ENCODE measurements around the gene ITGB8. TPM values are rescaled to one million over a fixed set of nuclear protein-coding genes. Genes with fewer than 3 reads are reported as not detected.

Gene ITGB8
- total and polyA plus RNA-seq, 4 donors, result 45.4 to 193 (median 63.0) TPM

DNA sequence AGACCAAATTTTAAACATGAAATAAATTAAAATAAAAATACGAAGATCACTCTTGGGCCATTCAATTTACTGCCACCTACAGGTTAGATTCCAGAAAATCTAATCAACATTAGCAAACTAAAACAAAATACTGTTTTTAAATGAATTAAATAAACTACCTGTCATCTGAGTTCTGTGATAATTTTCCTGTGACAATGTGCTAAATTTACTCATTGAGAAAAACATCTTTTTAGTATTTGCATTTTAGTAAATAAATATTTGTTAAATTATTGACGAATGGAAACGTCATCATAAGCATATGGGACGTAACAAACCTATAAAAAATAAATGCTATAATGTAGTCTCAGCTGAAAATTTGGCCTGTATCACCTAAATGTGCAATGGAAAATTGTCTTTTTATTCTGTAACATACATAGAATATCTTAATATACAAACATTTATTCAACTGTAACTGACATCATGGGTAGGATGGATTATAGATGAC is 72.1 kb downstream of the ITGB8 start:
- no peaks in the 10 kb centered on the region for H3K27me3 ChIP-seq (ENCODE audit: control insufficient read depth, insufficient read depth, low read length)
- H3K9me3 ChIP-seq (ENCODE audit: control insufficient read depth, insufficient read depth, low read length), result no peaks in the 10 kb centered on the region
- peak in 1 of 6 donors; percentile 24 for DNase-seq (ENCODE audit: low read depth in 4 of 6, low spot score in 6 of 6)
- H3K4me3 ChIP-seq (ENCODE audit: low read depth, low read length), result no peak overlapping the region
- WGBS (ENCODE audit: insufficient coverage), result no CpG with 5 or more reads among the region's 4 CpGs
- H3K27ac ChIP-seq (ENCODE audit: low read depth, low read length), result peak overlapping the region; percentile 21
- H3K4me1 ChIP-seq (ENCODE audit: control insufficient read depth, insufficient read depth, low read length), result peaks cover 20% of the 10 kb centered on the region
- peaks cover 3% of the 10 kb centered on the region for H3K36me3 ChIP-seq (ENCODE audit: control insufficient read depth, insufficient read depth, low read length)

DNA sequence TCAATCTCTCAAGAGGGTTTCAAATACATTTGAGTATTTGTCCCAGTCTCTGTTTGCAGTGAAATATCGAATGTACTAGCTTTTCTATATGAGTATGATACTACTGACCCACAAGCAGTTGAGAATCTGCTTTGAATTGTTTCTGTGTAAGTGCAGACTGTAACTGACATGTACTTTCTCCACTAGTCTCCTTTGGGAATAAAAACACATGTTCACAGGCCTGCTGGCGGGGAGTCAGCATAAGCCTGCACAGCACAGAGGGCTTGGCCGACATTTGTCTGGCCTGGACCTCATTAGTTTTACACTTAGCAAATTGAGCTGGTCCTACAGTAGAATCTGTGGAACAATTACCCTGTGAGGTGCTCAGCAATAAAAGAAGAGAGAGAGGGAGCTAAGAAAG is 72.6 kb downstream of the ITGB8 start:
- no peaks in the 10 kb centered on the region for H3K9me3 ChIP-seq (ENCODE audit: control insufficient read depth, insufficient read depth, low read length)
- H3K36me3 ChIP-seq (ENCODE audit: control insufficient read depth, insufficient read depth, low read length), result peaks cover 3% of the 10 kb centered on the region
- no peak overlapping the region for H3K4me3 ChIP-seq (ENCODE audit: low read depth, low read length)
- H3K27me3 ChIP-seq (ENCODE audit: control insufficient read depth, insufficient read depth, low read length), result no peaks in the 10 kb centered on the region
- H3K4me1 ChIP-seq (ENCODE audit: control insufficient read depth, insufficient read depth, low read length), result peaks cover 22% of the 10 kb centered on the region
- WGBS (ENCODE audit: insufficient coverage), result 30% methylated on average over 2 of the region's 3 CpGs
- DNase-seq (ENCODE audit: low read depth in 4 of 6, low spot score in 6 of 6), result peak in 2 of 6 donors; percentile 62 to 78
- no peak overlapping the region for H3K27ac ChIP-seq (ENCODE audit: low read depth, low read length)

DNA sequence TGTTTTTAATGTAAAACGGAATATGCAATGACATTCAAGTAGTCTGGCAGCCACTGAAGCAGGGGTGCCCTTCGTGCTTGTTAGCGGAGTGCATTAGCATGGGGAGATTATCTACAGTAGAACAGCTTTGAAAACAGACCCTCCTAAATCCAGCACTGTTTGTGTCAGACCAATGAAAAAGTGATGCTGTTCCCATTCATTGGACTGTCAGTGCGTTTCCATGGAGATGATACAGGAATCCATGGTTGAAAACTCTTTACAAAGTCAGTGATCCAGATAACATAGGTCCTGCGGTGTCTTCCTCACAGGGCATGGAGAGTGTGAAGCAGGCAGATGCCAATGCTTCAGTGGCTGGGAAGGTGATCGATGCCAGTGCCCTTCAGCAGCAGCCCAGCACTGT is 73.6 kb downstream of the ITGB8 start:
- no peak overlapping the region for H3K4me3 ChIP-seq (ENCODE audit: low read depth, low read length)
- no peaks in the 10 kb centered on the region for H3K9me3 ChIP-seq (ENCODE audit: control insufficient read depth, insufficient read depth, low read length)
- H3K27me3 ChIP-seq (ENCODE audit: control insufficient read depth, insufficient read depth, low read length), result no peaks in the 10 kb centered on the region
- H3K27ac ChIP-seq (ENCODE audit: low read depth, low read length), result no peak overlapping the region
- peaks cover 3% of the 10 kb centered on the region for H3K36me3 ChIP-seq (ENCODE audit: control insufficient read depth, insufficient read depth, low read length)
- peaks cover 22% of the 10 kb centered on the region for H3K4me1 ChIP-seq (ENCODE audit: control insufficient read depth, insufficient read depth, low read length)
- DNase-seq (ENCODE audit: low read depth in 4 of 6, low spot score in 6 of 6), result peak in 5 of 6 donors; percentile 29 to 86 (median 51)
- WGBS (ENCODE audit: insufficient coverage), result 30% methylated on average over 6 of the region's 6 CpGs

DNA sequence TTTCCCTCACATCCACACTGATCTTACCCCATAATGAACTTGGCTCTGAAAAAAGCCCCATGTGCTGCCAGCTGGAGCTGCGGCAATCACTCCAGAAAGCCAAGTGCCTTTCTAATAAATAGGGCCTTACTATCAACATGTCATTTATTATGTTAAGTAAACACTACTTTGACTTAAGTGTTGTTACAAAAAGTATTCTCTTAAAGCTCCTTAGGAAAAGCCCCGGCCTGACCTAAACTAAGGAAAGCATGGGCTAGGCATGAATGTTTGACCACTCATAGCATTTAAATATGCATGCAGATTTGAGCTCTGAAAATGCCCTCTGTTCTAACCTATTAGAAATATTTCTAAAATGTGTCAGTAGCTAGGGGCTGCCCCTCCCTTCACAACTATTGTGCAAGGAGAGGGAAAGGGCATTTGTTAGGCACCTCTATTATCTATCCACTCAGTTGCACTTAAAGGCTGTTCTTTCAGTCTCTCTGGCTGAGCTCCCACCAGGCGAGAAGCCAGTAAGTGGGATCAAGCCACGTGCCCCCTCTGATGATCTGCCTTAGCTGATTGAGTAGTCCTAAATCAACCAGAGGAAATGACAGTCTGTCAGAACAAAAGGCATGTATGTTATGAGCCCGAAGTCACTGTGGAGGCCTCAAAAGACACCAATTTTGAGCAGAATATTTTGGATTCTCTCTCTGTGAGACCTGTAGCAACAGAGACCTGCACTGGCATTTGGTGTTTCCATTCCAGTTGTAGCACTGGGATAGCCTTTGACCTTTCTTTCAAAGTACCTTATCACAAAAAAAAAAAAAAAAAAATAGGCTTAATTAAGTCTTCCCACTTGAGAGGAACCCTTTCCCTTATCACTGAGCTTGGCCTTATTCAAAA is 77.1 kb downstream of the ITGB8 start:
- DNase-seq (ENCODE audit: low read depth in 4 of 6, low spot score in 6 of 6), result peak in 2 of 6 donors; percentile 66 to 76
- no peak overlapping the region for H3K4me3 ChIP-seq (ENCODE audit: low read depth, low read length)
- peak overlapping the region; percentile 0 for H3K27ac ChIP-seq (ENCODE audit: low read depth, low read length)
- no peaks in the 10 kb centered on the region for H3K27me3 ChIP-seq (ENCODE audit: control insufficient read depth, insufficient read depth, low read length)
- no peaks in the 10 kb centered on the region for H3K9me3 ChIP-seq (ENCODE audit: control insufficient read depth, insufficient read depth, low read length)
- peaks cover 22% of the 10 kb centered on the region for H3K4me1 ChIP-seq (ENCODE audit: control insufficient read depth, insufficient read depth, low read length)
- peaks cover 3% of the 10 kb centered on the region for H3K36me3 ChIP-seq (ENCODE audit: control insufficient read depth, insufficient read depth, low read length)
- 26% methylated on average over 2 of the region's 5 CpGs for WGBS (ENCODE audit: insufficient coverage)

DNA sequence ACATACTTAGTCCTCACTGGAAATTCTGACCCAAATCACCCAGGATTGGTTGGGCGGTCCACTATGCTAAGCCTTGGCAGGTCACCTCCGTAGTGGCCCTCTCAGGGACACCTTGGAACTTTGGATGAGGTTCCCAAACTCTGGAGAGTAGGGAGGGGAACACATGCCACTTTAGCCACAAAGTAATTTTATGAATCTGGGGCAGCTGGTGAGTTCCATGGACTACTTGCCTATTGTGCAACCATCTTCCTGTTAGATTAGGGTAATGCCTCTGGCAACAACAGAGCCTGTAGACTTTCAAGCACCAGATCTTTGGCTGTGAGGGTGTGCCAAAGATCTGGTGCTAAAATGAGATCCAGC is 77.7 kb downstream of the ITGB8 start:
- no peaks in the 10 kb centered on the region for H3K27me3 ChIP-seq (ENCODE audit: control insufficient read depth, insufficient read depth, low read length)
- no peaks in the 10 kb centered on the region for H3K9me3 ChIP-seq (ENCODE audit: control insufficient read depth, insufficient read depth, low read length)
- peaks cover 3% of the 10 kb centered on the region for H3K36me3 ChIP-seq (ENCODE audit: control insufficient read depth, insufficient read depth, low read length)
- peaks cover 20% of the 10 kb centered on the region for H3K4me1 ChIP-seq (ENCODE audit: control insufficient read depth, insufficient read depth, low read length)
- H3K27ac ChIP-seq (ENCODE audit: low read depth, low read length), result no peak overlapping the region
- H3K4me3 ChIP-seq (ENCODE audit: low read depth, low read length), result no peak overlapping the region
- 83% methylated on average over 1 of the region's 2 CpGs for WGBS (ENCODE audit: insufficient coverage)
- DNase-seq (ENCODE audit: low read depth in 4 of 6, low spot score in 6 of 6), result no peak

DNA sequence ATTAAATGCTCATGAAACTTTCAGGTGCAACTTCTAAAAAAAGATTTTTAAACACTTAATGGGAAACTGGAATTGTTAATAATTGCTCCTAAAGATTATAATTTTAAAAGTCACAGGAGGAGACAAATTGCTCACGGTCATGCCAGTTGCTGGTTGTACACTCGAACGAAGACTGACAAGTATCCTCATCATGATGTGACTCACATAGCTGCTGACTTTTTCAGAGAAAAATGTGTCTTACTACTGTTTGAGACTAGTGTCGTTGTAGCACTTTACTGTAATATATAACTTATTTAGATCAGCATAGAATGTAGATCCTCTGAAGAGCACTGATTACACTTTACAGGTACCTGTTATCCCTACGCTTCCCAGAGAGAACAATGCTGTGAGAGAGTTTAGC is 79.3 kb downstream of the ITGB8 start:
- DNase-seq (ENCODE audit: low read depth in 4 of 6, low spot score in 6 of 6), result no peak
- Histone ChIP-seq H3K27me3 (ENCODE audit: control insufficient read depth, insufficient read depth, low read length) (no peaks in the 10 kb centered on the region), H3K4me1 (ENCODE audit: control insufficient read depth, insufficient read depth, low read length) (peaks cover 12% of the 10 kb centered on the region), H3K9me3 (ENCODE audit: control insufficient read depth, insufficient read depth, low read length) (no peaks in the 10 kb centered on the region), H3K4me3 (ENCODE audit: low read depth, low read length) (no peak overlapping the region), H3K36me3 (ENCODE audit: control insufficient read depth, insufficient read depth, low read length) (peaks cover 3% of the 10 kb centered on the region), H3K27ac (ENCODE audit: low read depth, low read length) (no peak overlapping the region)
- WGBS (ENCODE audit: insufficient coverage), result no CpG with 5 or more reads among the region's 5 CpGs

DNA sequence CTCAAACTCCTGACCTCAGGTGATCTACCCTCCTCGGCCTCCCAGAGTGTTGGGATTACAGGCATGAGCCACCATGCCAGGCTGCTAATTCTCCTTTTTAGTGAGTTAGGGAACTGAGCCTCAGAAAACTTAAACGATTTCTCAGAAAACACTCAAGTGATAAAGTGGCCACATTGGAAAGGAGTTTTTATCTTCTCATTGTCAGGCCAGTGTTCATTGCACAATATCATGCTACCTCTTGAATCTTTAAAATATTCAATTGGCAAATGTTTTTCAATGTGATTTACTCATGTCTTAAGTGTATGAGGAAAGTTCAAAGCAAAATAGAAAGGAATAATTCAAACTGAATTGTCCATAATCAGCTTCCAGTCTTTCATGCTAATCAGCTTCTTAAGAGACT is 80.7 kb downstream of the ITGB8 start:
- Histone ChIP-seq H3K27ac (ENCODE audit: low read depth, low read length) (no peak overlapping the region), H3K36me3 (ENCODE audit: control insufficient read depth, insufficient read depth, low read length) (no peaks in the 10 kb centered on the region), H3K4me3 (ENCODE audit: low read depth, low read length) (no peak overlapping the region), H3K27me3 (ENCODE audit: control insufficient read depth, insufficient read depth, low read length) (no peaks in the 10 kb centered on the region), H3K9me3 (ENCODE audit: control insufficient read depth, insufficient read depth, low read length) (no peaks in the 10 kb centered on the region), H3K4me1 (ENCODE audit: control insufficient read depth, insufficient read depth, low read length) (peaks cover 8% of the 10 kb centered on the region)
- WGBS (ENCODE audit: insufficient coverage), result no CpG with 5 or more reads among the region's 2 CpGs
- DNase-seq (ENCODE audit: low read depth in 4 of 6, low spot score in 6 of 6), result no peak

DNA sequence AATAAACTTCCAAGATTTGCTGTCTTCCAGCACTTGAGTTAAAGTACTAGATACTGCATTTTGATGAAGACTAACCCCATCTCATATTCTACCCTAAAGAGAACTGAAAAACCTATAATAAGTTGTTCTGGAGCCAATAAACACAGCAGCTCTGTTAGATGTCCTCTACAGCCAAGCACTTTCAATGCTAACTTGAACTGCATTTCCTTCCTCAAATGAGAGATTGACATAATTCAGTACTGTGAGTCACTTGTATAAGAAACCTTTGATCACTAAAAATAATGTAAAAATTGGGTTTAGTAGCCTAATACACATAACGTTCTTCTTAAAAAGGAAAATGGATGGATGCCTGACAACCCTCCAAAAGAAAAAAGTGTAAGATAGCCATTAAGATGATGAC is 81.3 kb downstream of the ITGB8 start:
- DNase-seq (ENCODE audit: low read depth in 4 of 6, low spot score in 6 of 6), result no peak
- Histone ChIP-seq H3K4me1 (ENCODE audit: control insufficient read depth, insufficient read depth, low read length) (peaks cover 7% of the 10 kb centered on the region), H3K27me3 (ENCODE audit: control insufficient read depth, insufficient read depth, low read length) (no peaks in the 10 kb centered on the region), H3K4me3 (ENCODE audit: low read depth, low read length) (no peak overlapping the region), H3K9me3 (ENCODE audit: control insufficient read depth, insufficient read depth, low read length) (no peaks in the 10 kb centered on the region), H3K36me3 (ENCODE audit: control insufficient read depth, insufficient read depth, low read length) (no peaks in the 10 kb centered on the region), H3K27ac (ENCODE audit: low read depth, low read length) (no peak overlapping the region)
- WGBS (ENCODE audit: insufficient coverage), result no CpG with 5 or more reads among the region's 1 CpG

DNA sequence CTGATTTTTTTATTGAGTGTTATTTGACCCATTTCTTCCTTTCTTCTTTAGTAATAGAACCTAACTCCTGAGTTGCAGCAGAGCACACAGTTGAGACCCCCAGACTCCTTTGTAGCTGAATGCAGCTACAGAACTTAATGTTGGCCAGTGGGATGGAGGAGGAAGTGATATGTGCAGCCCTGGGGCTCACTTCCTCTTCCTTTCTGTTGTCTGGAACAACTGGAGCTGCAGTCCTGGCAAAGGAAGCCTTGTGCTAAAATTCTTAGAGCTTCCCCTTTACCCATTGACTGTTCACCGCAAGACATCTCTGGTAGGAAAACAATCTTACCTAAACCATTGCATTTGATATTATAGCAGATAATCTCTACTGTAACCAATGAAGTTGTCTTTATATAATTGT is 86.6 kb downstream of the ITGB8 start:
- Histone ChIP-seq H3K27ac (ENCODE audit: low read depth, low read length) (no peak overlapping the region), H3K36me3 (ENCODE audit: control insufficient read depth, insufficient read depth, low read length) (no peaks in the 10 kb centered on the region), H3K27me3 (ENCODE audit: control insufficient read depth, insufficient read depth, low read length) (no peaks in the 10 kb centered on the region), H3K4me3 (ENCODE audit: low read depth, low read length) (no peak overlapping the region), H3K4me1 (ENCODE audit: control insufficient read depth, insufficient read depth, low read length) (no peaks in the 10 kb centered on the region), H3K9me3 (ENCODE audit: control insufficient read depth, insufficient read depth, low read length) (no peaks in the 10 kb centered on the region)
- no CpG with 5 or more reads among the region's 1 CpG for WGBS (ENCODE audit: insufficient coverage)
- no peak for DNase-seq (ENCODE audit: low read depth in 4 of 6, low spot score in 6 of 6)
